Measurements from ENCODE around the gene HRH2. TPM values are rescaled to one million over a fixed set of nuclear protein-coding genes. Genes with fewer than 3 reads are reported as not detected.

HRH2 gene
- total RNA-seq, 2 experiments from 2014 or later: 23.2 to 24.5 TPM

DNA sequence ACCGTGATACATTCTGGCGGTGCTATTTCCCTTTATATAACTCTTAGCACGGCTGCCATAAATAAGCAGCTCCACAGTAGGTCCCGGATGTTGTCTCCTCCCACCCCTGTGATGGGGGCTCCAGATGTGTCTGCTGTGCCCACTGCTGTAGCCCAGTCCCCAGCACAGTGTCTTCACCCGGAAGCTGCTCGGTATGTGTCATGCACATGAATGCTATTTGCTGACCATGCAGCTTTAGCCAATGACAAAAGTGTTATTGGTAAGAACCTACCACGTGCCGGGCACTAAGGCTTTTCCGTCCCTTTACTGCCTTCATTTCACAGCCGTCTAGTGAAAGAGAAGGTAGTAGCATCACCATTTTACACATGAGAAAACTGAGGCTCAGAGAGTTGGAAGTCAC lies 20.2 kb downstream of the HRH2 start:
- Mint-ChIP-seq H3K27me3 (no peaks in the 10 kb centered on the region), H3K4me1 (ENCODE audit: low read depth) (peaks cover 30% of the 10 kb centered on the region), H3K4me3 (no peak overlapping the region), H3K9me3 (no peaks in the 10 kb centered on the region), H3K27ac (no peak overlapping the region), H3K36me3 (ENCODE audit: low read depth) (peaks cover 20% of the 10 kb centered on the region)
- DNase-seq (no peak), ATAC-seq (no peak)
- intact Hi-C loops (cut with micrococcal nuclease): no loop called here
- TF ChIP-seq, protein P1, sequence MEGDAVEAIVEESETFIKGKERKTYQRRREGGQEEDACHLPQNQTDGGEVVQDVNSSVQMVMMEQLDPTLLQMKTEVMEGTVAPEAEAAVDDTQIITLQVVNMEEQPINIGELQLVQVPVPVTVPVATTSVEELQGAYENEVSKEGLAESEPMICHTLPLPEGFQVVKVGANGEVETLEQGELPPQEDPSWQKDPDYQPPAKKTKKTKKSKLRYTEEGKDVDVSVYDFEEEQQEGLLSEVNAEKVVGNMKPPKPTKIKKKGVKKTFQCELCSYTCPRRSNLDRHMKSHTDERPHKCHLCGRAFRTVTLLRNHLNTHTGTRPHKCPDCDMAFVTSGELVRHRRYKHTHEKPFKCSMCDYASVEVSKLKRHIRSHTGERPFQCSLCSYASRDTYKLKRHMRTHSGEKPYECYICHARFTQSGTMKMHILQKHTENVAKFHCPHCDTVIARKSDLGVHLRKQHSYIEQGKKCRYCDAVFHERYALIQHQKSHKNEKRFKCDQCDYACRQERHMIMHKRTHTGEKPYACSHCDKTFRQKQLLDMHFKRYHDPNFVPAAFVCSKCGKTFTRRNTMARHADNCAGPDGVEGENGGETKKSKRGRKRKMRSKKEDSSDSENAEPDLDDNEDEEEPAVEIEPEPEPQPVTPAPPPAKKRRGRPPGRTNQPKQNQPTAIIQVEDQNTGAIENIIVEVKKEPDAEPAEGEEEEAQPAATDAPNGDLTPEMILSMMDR (IDR thresholded peaks at IDR 0.05): no peak
- ChIA-PET POLR2A (interaction anchor here (1.8 kb wide), 1 partner anchor 13 kb away, joined by 6 read pairs; no protein-coding TSS in a partner anchor), CTCF (interaction anchor here (0.8 to 2.3 kb wide), 3 partner anchors 20 to 144 kb away, joined by 3 to 9 read pairs (median 7); partner anchors contain the start of gene HRH2)

DNA sequence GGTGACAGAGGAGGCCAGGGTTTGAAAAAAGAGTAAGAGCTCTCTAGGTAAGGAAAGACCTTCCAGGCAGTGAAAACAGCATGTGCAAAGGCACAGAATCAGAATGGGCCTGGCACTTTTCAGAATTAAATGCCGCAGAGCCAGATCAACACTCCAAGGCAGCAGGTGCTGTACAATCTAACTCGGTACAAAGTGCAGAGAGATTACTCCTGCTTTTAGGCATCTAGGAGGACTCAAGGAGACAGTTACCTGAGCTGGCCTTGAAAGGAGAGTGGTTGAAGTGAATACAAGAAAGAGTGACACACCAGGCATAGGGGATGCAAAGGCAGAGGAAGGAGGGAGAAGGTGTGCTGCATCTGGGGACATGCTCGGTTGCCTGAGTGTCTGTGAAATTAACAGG lies 21.5 kb downstream of the HRH2 start:
- DNase-seq: no peak
- Mint-ChIP-seq H3K27me3 (no peaks in the 10 kb centered on the region), H3K36me3 (ENCODE audit: low read depth) (peaks cover 28% of the 10 kb centered on the region), H3K4me1 (ENCODE audit: low read depth) (peaks cover 30% of the 10 kb centered on the region), H3K27ac (no peak overlapping the region), H3K9me3 (no peaks in the 10 kb centered on the region), H3K4me3 (no peak overlapping the region)
- TF ChIP-seq, protein P1 (IDR thresholded peaks at IDR 0.05): no peak
- ATAC-seq: no peak
- ChIA-PET CTCF (interaction anchor here (0.8 to 1.2 kb wide), 2 partner anchors 10 to 21 kb away, joined by 3 to 4 read pairs; no protein-coding TSS in a partner anchor), POLR2A (interaction anchor here (1.8 kb wide), 1 partner anchor 14 kb away, joined by 6 read pairs; no protein-coding TSS in a partner anchor)
- intact Hi-C loops (cut with micrococcal nuclease): no loop called here

DNA sequence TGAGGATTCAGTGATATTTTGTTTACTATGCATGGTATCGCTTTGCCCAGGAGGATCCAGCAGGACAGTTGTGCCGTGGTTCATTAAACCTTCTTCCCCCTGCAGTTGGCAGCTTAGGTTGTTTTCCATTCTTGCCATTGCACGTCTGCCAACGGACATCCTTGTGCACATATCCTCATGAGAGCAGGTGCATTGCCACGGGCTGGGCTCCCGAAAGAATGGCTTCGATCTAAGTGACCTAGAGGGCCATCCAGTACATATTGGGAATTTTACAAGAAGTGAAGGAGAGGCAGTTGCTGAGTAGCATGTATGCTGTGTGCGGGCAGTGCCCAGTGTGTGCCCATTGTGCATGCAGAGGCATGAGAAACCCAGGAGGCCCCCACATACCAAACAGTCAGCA lies 22.1 kb downstream of the HRH2 start:
- ChIA-PET POLR2A (no interaction called here), CTCF (no interaction called here)
- peaks cover 30% of the 10 kb centered on the region for H3K4me1 Mint-ChIP-seq (ENCODE audit: low read depth)
- TF ChIP-seq, protein P1 (IDR thresholded peaks at IDR 0.05): no peak
- no peaks in the 10 kb centered on the region for H3K27me3 Mint-ChIP-seq
- H3K9me3 Mint-ChIP-seq: no peaks in the 10 kb centered on the region
- ATAC-seq (no peak), DNase-seq (no peak)
- intact Hi-C loops (cut with micrococcal nuclease): no loop called here
- no peak overlapping the region for H3K27ac Mint-ChIP-seq
- H3K36me3 Mint-ChIP-seq (ENCODE audit: low read depth): peaks cover 32% of the 10 kb centered on the region
- no peak overlapping the region for H3K4me3 Mint-ChIP-seq

DNA sequence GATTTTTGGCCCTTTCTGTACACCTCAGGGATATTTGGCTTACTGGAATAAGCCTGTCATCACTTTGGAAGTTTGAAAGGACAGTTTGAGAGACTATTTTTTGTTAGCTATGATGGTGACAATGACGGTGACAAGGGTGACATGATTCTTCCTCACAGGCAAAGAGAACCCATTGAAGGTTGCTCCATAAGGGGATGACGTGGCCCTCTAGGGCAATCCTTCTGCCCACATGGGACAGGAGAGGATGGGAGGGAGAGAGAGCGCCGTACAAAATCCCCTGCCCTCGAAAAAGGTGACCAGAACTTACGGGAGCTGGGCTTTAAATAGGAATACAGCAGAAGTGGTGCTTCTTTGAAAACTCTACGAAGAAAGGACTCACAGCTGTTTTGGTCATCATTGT lies 22.6 kb downstream of the HRH2 start:
- H3K27ac Mint-ChIP-seq: no peak overlapping the region
- no peak for ATAC-seq
- CTCF ChIA-PET: no interaction called here

More for the DNA sequence above, 22.6 kb downstream of the HRH2 start:
- Mint-ChIP-seq H3K4me1 (ENCODE audit: low read depth) (peaks cover 30% of the 10 kb centered on the region), H3K27me3 (no peaks in the 10 kb centered on the region), H3K36me3 (ENCODE audit: low read depth) (peaks cover 30% of the 10 kb centered on the region), H3K4me3 (no peak overlapping the region), H3K9me3 (no peaks in the 10 kb centered on the region)
- DNase-seq: no peak
- POLR2A ChIA-PET: no interaction called here
- TF ChIP-seq, protein P1 (IDR thresholded peaks at IDR 0.05): no peak
- intact Hi-C loops (cut with micrococcal nuclease): no loop called here
